H1 (cell line): ENCODE results near the gene STK39. TPM values are rescaled to one million over a fixed set of nuclear protein-coding genes. Genes with fewer than 3 reads are reported as not detected.

Source experiments
- CTCF ChIA-PET: fragments of 300-600 bp; sonication (Branson Sonifier 250); formaldehyde crosslinking; loops from one replicate; lab custom pipeline; 2021; ENCODE audit not compliant: partially characterized antibody; lab: Charles Lee
- POLR2A ChIA-PET: fragments of 300-600 bp; sonication (Branson Sonifier 250); formaldehyde crosslinking; loops from one replicate; lab custom pipeline; 2021; ENCODE audit warnings: inconsistent platforms; ENCODE audit not compliant: partially characterized antibody; lab: Charles Lee
- DNase-seq, 2 experiments: peaks; one replicate each; pipeline versions ENCODE4 v3.0.0 to v3.0.0-alpha.2; 2010 to 2022; ENCODE audit warnings: low spot score in 2 of 2, low read depth in 1 of 2, mixed read lengths in 1 of 2
- FAIRE-seq: peaks from 2 replicates; lab custom pipeline; 2011; peaks lifted over from hg19 to GRCh38; lab: Jason Lieb, UNC
- H2AFZ ChIP-seq: 2 replicates; pipeline ENCODE4 v1.8.1; 2012; ENCODE audit warnings: low read length, inconsistent platforms
- H2AK5ac ChIP-seq: 2 replicates; pipeline ENCODE4 v1.6.1; 2013; ENCODE audit warnings: low read depth, low read length
- H2BK120ac ChIP-seq: replicated peaks from 2 replicates; pipeline ENCODE3; 2013; ENCODE audit warnings: low read depth, low read length, inconsistent platforms
- H2BK12ac ChIP-seq: 2 replicates; pipeline ENCODE4 v1.6.1; 2013; ENCODE audit warnings: low read depth, low read length
- H2BK15ac ChIP-seq: 2 replicates; pipeline ENCODE4 v1.6.1; 2013; ENCODE audit warnings: low read length
- H2BK20ac ChIP-seq: 2 replicates; pipeline ENCODE4 v1.6.1; 2013; ENCODE audit warnings: low read length
- H2BK5ac ChIP-seq: 2 replicates; pipeline ENCODE4 v1.6.1; 2013; ENCODE audit warnings: low read depth, low read length
- H3K14ac ChIP-seq: 2 replicates; pipeline ENCODE4 v1.6.1; 2013; ENCODE audit warnings: inconsistent platforms; ENCODE audit not compliant: insufficient read length
- H3K18ac ChIP-seq: 2 replicates; pipeline ENCODE4 v1.6.1; 2013; ENCODE audit warnings: low read length; ENCODE audit errors: extremely low read depth
- H3K23ac ChIP-seq: 2 replicates; pipeline ENCODE4 v1.6.1; 2013; ENCODE audit warnings: inconsistent platforms; ENCODE audit not compliant: insufficient read length
- H3K23me2 ChIP-seq: 2 replicates; pipeline ENCODE4 v1.6.1; 2013; ENCODE audit warnings: low read depth, low read length
- H3K27ac ChIP-seq: 2 replicates; pipeline ENCODE4 v1.6.1; 2011; ENCODE audit warnings: low read depth, low read length, inconsistent platforms
- H3K27me3 ChIP-seq, 4 experiments: replicated peaks in 1 of 4; 1 replicate in 1 of 4; 2 replicates in 3 of 4; pipeline versions ENCODE4 v1.6.1 to v1.8.1; 2011 to 2013; ENCODE audit warnings: low read length in 3 of 4, mild to moderate bottlenecking in 3 of 4, inconsistent platforms in 2 of 4, mixed read lengths in 2 of 4, moderate library complexity in 1 of 4; ENCODE audit not compliant: control insufficient read depth in 3 of 4, insufficient read depth in 3 of 4; ENCODE audit errors: extremely low read depth in 1 of 4
- H3K36me3 ChIP-seq, 4 experiments: 2 replicates each; pipeline versions ENCODE4 v1.6.1 to v1.8.1; 2011 to 2013; ENCODE audit warnings: mild to moderate bottlenecking in 4 of 4, low read length in 3 of 4, moderate library complexity in 2 of 4, control low read depth in 1 of 4, inconsistent platforms in 1 of 4; ENCODE audit not compliant: insufficient read depth in 4 of 4, control insufficient read depth in 2 of 4
- H3K4ac ChIP-seq: replicated peaks from 2 replicates; pipeline ENCODE3; 2013; ENCODE audit warnings: low read length, low read depth, mixed read lengths, inconsistent platforms; ENCODE audit not compliant: insufficient read length
- H3K4me1 ChIP-seq, 4 experiments: replicated peaks in 1 of 4; 1 replicate in 1 of 4; 2 replicates in 3 of 4; pipeline versions ENCODE4 v1.6.1 to v1.8.1; 2011 to 2013; ENCODE audit warnings: low read length in 3 of 4, inconsistent platforms in 2 of 4, mixed read lengths in 1 of 4; ENCODE audit not compliant: insufficient read depth in 4 of 4, control insufficient read depth in 3 of 4
- H3K4me2 ChIP-seq, 2 experiments: 2 replicates each; pipeline versions ENCODE4 v1.6.1 to v1.8.1; 2011 to 2013; ENCODE audit warnings: low read depth in 2 of 2, low read length in 2 of 2, control low read depth in 1 of 2, inconsistent platforms in 1 of 2, mild to moderate bottlenecking in 1 of 2; ENCODE audit not compliant: insufficient read depth in 1 of 2
- H3K4me3 ChIP-seq, 4 experiments: fragments of 200-600, 300-600 bp in 1 of 4; sonication (generic), shearing (Covaris generic), sonication (Bioruptor Twin) in 1 of 4; 2 replicates each; pipeline versions ENCODE4 v1.5.1 to v1.8.1; 2011 to 2016; ENCODE audit warnings: low read length in 4 of 4, low read depth in 3 of 4, control low read depth in 2 of 4, inconsistent platforms in 2 of 4, mild to moderate bottlenecking in 2 of 4, mixed read lengths in 1 of 4, moderate library complexity in 1 of 4; ENCODE audit not compliant: insufficient read depth in 2 of 4; ENCODE audit errors: extremely low read depth in 1 of 4
- H3K56ac ChIP-seq: replicated peaks from 2 replicates; pipeline ENCODE3; 2013; ENCODE audit warnings: low read depth, mild to moderate bottlenecking, mixed read lengths, low read length, inconsistent platforms; ENCODE audit not compliant: insufficient read length
- H3K79me1 ChIP-seq: 2 replicates; pipeline ENCODE4 v1.6.1; 2013; ENCODE audit warnings: low read depth, low read length, control low read depth
- H3K79me2 ChIP-seq, 2 experiments: 2 replicates each; pipeline versions ENCODE4 v1.6.1 to v1.8.1; 2012 to 2013; ENCODE audit warnings: low read length in 2 of 2, mild to moderate bottlenecking in 2 of 2, inconsistent platforms in 1 of 2; ENCODE audit not compliant: insufficient read depth in 2 of 2, control insufficient read depth in 1 of 2
- H3K9ac ChIP-seq, 4 experiments: replicated peaks in 1 of 4; 1 replicate in 1 of 4; 2 replicates in 3 of 4; pipeline versions ENCODE4 v1.6.1 to v1.8.1; 2011 to 2013; ENCODE audit warnings: low read depth in 3 of 4, low read length in 3 of 4, control low read depth in 2 of 4, mild to moderate bottlenecking in 2 of 4, moderate library complexity in 2 of 4, inconsistent platforms in 1 of 4; ENCODE audit errors: extremely low read depth in 1 of 4
- H3K9me3 ChIP-seq, 2 experiments: 2 replicates each; pipeline versions ENCODE4 v1.6.1 to v1.8.1; 2012 to 2013; ENCODE audit warnings: mild to moderate bottlenecking in 2 of 2, moderate library complexity in 2 of 2, control low read depth in 1 of 2, inconsistent platforms in 1 of 2, low read depth in 1 of 2, low read length in 1 of 2, mixed read lengths in 1 of 2; ENCODE audit not compliant: insufficient read depth in 2 of 2
- H4K20me1 ChIP-seq, 2 experiments: replicated peaks in 1 of 2; 2 replicates each; pipeline versions ENCODE3 to v1.8.1; 2011 to 2013; ENCODE audit warnings: inconsistent platforms in 2 of 2, low read length in 2 of 2, mild to moderate bottlenecking in 1 of 2; ENCODE audit not compliant: insufficient read depth in 2 of 2, control insufficient read depth in 1 of 2
- H4K5ac ChIP-seq: 2 replicates; pipeline ENCODE4 v1.6.1; 2013; ENCODE audit warnings: low read length, low read depth, mixed read lengths, inconsistent platforms; ENCODE audit not compliant: insufficient read length
- H4K8ac ChIP-seq: 2 replicates; pipeline ENCODE4 v1.8.0; 2013; ENCODE audit warnings: mild to moderate bottlenecking, moderate library complexity, low read length, inconsistent platforms; ENCODE audit not compliant: insufficient read depth; ENCODE audit errors: extremely low read depth
- H4K91ac ChIP-seq: replicated peaks from 2 replicates; pipeline ENCODE3; 2013; ENCODE audit warnings: low read length, mixed read lengths, inconsistent platforms; ENCODE audit not compliant: insufficient read length
- CBX8 ChIP-seq: fragments of 300-800, 300-1000 bp; sonication (generic); IDR thresholded peaks from 2 replicates; pipeline ENCODE4 v1.7.1; 2016; ENCODE audit warnings: low read depth, low read length, borderline replicate concordance
- EGR1 ChIP-seq: IDR thresholded peaks from 2 replicates; pipeline ENCODE4 v1.6.1; 2011; ENCODE audit warnings: low read depth, low read length, borderline replicate concordance
- EZH2 ChIP-seq: fragments of 200-600 bp; sonication (generic); IDR thresholded peaks from 2 replicates; pipeline ENCODE4 v1.7.1; 2012; ENCODE audit warnings: low read depth, mild to moderate bottlenecking, moderate library complexity, low read length, inconsistent platforms; ENCODE audit not compliant: severe bottlenecking
- HDAC6 ChIP-seq: IDR thresholded peaks from one replicate; pipeline ENCODE4 v1.7.1; 2012; ENCODE audit warnings: low read depth, mild to moderate bottlenecking, inconsistent platforms, low read length, moderate library complexity
- JUND ChIP-seq: IDR thresholded peaks from 2 replicates; pipeline ENCODE4 v1.6.1; 2011; ENCODE audit warnings: mild to moderate bottlenecking, improper control_type of control experiment, low read length
- NANOG ChIP-seq: IDR thresholded peaks from 2 replicates; pipeline ENCODE4 v1.6.1; 2011; ENCODE audit warnings: low read length, low read depth, mild to moderate bottlenecking, inconsistent platforms; ENCODE audit not compliant: insufficient read depth, poor library complexity, severe bottlenecking
- RAD21 ChIP-seq, 2 experiments: IDR thresholded peaks in 1 of 2; conservative IDR thresholded peaks in 1 of 2; 2 replicates each; pipeline ENCODE4 v1.6.1; 2011; ENCODE audit warnings: low read depth in 2 of 2, low read length in 2 of 2, improper control_type of control experiment in 1 of 2, inconsistent platforms in 1 of 2, mild to moderate bottlenecking in 1 of 2, moderate library complexity in 1 of 2
- RFX5 ChIP-seq: IDR thresholded peaks from 2 replicates; pipeline ENCODE4 v1.6.1; 2011; ENCODE audit warnings: low read depth, low read length, improper control_type of control experiment, borderline replicate concordance
- SP2 ChIP-seq: IDR thresholded peaks from 2 replicates; pipeline ENCODE4 v1.6.1; 2012; ENCODE audit warnings: mild to moderate bottlenecking, low read length, inconsistent platforms
- SRF ChIP-seq: IDR thresholded peaks from 2 replicates; pipeline ENCODE4 v1.6.1; 2011; ENCODE audit warnings: mild to moderate bottlenecking, low read depth, low read length, moderate library complexity
- SUZ12 ChIP-seq: fragments of 200-600 bp; sonication (generic); IDR thresholded peaks from 2 replicates; pipeline ENCODE4 v1.6.1; 2012; ENCODE audit warnings: mild to moderate bottlenecking, inconsistent platforms, low read length, moderate library complexity, mixed read lengths
- TCF12 ChIP-seq: IDR thresholded peaks from 2 replicates; pipeline ENCODE4 v1.6.1; 2011; ENCODE audit warnings: low read depth, mild to moderate bottlenecking, low read length
- ZNF274 ChIP-seq: IDR thresholded peaks from 2 replicates; pipeline ENCODE4 v1.7.0; 2012; ENCODE audit warnings: low read length, borderline replicate concordance; ENCODE audit errors: extremely low read depth
- WGBS, 2 experiments: shearing (Covaris generic) in 1 of 2; methylation state at CpG; one replicate each; pipeline versions ENCODE4 v1.1.6 to v1.1.7; 2013 to 2015; ENCODE audit warnings: low lambda C conversion rate in 2 of 2, mixed read lengths in 2 of 2, inconsistent platforms in 1 of 2, low coverage in 1 of 2, missing lambda C conversion rate in 1 of 2; ENCODE audit not compliant: insufficient replicate concordance in 2 of 2, insufficient coverage in 1 of 2, insufficient read length in 1 of 2; ENCODE audit errors: extremely low coverage in 1 of 2, missing lambda C conversion rate in 1 of 2; 5-methylcytosine and 5-hydroxymethylcytosine counted together
- polyA plus RNA-seq, 7 experiments: library from polyadenylated mRNA; depleted of rRNA in 3 of 7; stranded (reverse) in 5 of 7; unstranded in 2 of 7; fragments of >200 nt in 5 of 7; fragments of 200-250 nt in 2 of 7; gene quantifications; 1 replicate in 5 of 7; 2 replicates in 1 of 7; 4 replicates in 1 of 7; pipeline versions ENCODE4 v1.2.1 to v1.2.3, GENCODE V29; 2011 to 2013; ENCODE audit warnings: missing spikeins in 2 of 7, mixed read lengths in 2 of 7
- total RNA-seq: library from RNA; stranded (reverse); fragmentation: NEBNext Ultra II Directional; extraction: Animal tissue kit (Norgen Biotek cat#: 25700); gene quantifications from 2 replicates; pipeline ENCODE4 v1.2.1, GENCODE V29; 2021

Gene STK39
- total and polyA plus RNA-seq, 2 of the 8 experiments (the other 6 are each of a cell fraction or from before 2014, with no cell fraction given): 13.7 to 23.8 TPM

DNA sequence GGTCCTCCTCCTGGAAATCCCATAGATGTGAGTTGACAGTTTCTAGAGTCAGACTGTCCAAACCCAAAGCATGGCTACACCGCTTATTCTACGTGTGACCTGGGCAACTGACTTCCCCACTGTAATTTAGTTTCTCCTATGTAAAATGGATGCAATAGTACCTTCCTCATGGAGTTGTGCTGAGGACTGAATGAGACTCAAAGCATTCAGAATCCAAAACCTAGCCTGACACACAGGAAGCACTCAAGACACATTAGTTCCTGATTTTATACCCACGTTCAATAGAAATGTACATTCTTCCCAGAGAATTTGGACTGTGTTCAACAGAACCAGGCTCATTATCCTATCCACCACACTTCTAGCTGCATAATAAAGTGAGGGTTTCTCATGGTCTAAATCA lies 88.8 kb downstream of the STK39 start:
- CTCF ChIA-PET: interaction anchor here (0.9 to 7.5 kb wide), 4 partner anchors 22 to 1257 kb away, joined by 3 to 36 read pairs (median 4); no protein-coding TSS in a partner anchor
- no peak for FAIRE-seq
- no peak for TF ChIP-seq EGR1
- TF ChIP-seq NANOG: no peak
- TF ChIP-seq RAD21 (IDR thresholded peaks at IDR 0.05 in 1 of 2, conservative IDR thresholded peaks at IDR 0.05 in 1 of 2; ENCODE audit: low read depth in 2 of 2, low read length in 2 of 2): no peak
- TF ChIP-seq HDAC6: no peak
- TF ChIP-seq TCF12: no peak
- TF ChIP-seq EZH2: no peak
- TF ChIP-seq RFX5: no peak
- no peak for TF ChIP-seq SP2
- no peak for TF ChIP-seq SRF
- no peak for TF ChIP-seq CBX8
- TF ChIP-seq ZNF274: no peak
- no peak for TF ChIP-seq JUND
- no peak for TF ChIP-seq SUZ12

More for the DNA sequence above, 88.8 kb downstream of the STK39 start:
- Histone ChIP-seq H3K4me3 (no peak overlapping the region), H2BK120ac (no peak overlapping the region), H3K79me1 (no peaks in the 10 kb centered on the region), H4K5ac (no peak overlapping the region), H3K9ac (no peak overlapping the region), H3K23me2 (no peaks in the 10 kb centered on the region), H3K36me3 (peaks cover 0 to 3% (median 0%) of the 10 kb centered on the region in 4 experiments; a peak in 2 of 8 replicates), H2BK20ac (no peak overlapping the region), H2BK5ac (no peak overlapping the region), H2AFZ (no peak overlapping the region), H3K23ac (no peak overlapping the region), H3K79me2 (no peaks in the 10 kb centered on the region), H3K56ac (no peak overlapping the region), H3K27me3 (no peaks in the 10 kb centered on the region), H4K8ac (no peak overlapping the region), H3K4ac (no peak overlapping the region), H4K91ac (no peak overlapping the region), H3K9me3 (no peaks in the 10 kb centered on the region), H2BK15ac (no peak overlapping the region), H3K27ac (no peak overlapping the region), H3K18ac (no peak overlapping the region), H3K4me2 (no peak overlapping the region), H3K4me1 (no peaks in the 10 kb centered on the region), H3K14ac (no peak overlapping the region), H4K20me1 (no peaks in the 10 kb centered on the region), H2AK5ac (no peak overlapping the region), H2BK12ac (no peak overlapping the region)
- DNase-seq: no peak
- POLR2A ChIA-PET: no interaction called here
- WGBS, 2 experiments: 95% methylated on average over 3 of the region's 3 CpGs; no CpG with 5 or more reads in 1 of the 2 experiments
